ENCODE data around the gene LMO1.

LMO1 gene

DNA sequence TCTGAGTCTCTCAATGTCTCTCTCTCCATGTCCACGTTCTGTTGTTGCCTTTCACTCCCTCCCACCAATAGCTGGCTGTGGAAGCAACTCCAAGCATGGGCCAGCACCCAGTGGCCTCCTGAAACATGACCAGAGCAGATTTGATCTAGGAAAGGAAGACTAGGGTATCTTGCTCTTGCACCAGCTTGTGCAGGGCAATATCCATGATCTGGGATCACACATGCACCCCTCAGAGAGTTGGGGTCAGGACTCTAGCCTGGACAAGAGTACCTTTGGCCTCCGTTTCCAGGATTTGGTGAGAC is 60.3 kb downstream of the LMO1 start:
- no peak for DNase-seq

DNA sequence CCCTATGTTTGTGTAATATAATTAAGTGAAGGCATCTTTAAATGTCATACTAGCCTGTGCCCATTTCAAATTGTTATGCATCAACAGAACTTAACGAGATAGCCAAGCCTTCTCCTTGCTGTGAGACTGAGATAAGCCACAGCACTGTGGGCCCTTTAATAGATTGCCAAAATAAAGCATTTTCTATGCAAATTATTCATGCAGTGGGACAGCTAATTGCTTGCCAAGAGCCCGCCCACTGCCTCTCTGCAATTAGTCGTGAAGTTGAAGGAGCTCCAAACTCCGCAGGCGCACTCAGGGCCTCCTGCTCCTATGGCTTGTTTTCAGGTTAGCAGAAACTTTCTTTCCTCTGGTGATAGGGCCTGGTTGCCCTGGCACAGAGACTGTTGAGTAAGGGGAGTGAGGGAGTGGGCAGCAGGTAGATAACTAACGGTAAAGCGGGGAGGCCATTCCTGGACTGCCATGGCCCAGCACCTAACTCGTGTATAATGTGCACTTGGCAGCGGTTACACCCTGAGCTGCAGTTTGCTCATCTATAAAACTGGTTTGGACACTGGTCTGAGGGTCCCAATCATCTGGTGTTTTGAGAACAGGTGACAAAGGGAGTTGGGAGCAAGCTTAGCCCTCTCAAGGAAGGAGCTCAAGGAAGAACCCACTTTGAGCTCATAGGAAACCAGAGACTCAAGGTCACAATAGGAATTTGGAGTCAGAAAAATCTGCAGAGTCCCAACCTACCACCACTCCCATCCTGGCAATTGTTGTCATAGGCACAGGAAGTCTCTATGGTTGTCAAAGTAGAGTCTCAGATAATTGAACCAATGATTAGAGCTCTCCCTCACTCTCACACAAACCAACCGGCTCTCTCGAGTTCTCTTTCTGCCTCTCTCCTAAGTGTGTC is 60.9 kb downstream of the LMO1 start:
- DNase-seq: no peak

DNA sequence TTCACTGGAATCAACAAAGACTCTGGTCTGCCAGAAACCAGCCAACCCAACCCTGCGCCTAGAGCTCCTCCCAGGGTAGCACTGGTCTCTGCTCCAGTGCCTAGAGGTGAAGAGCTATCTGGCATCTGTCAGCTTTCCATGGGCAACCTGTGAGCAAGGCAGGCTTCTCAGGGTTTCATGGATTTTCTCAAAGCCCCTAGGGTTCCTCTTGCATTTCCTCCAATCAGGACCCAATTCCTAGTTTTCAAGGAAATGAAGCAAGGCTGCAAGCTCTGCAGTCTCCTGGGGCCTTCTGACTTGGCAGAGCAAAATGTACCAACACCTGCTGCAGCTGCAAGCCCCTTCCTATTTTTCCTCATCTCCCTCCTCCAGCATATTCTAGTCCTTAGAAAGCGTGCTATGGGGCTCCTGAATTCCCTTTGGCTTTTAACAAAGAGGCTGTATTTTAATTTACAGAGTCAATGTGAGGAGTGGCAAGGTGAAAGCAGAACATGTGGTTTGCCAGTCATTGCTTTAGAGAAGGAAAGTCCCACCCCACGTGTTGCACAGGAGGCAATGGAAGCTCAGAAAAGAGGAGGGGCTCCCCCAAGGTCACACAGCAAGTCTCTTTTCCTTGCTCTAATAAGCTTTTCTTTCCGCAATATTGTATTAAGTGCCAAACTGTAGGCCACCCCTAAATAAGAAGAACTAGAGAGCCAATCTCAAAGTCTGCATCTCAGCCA is 61.9 kb downstream of the LMO1 start:
- DNase-seq: no peak

DNA sequence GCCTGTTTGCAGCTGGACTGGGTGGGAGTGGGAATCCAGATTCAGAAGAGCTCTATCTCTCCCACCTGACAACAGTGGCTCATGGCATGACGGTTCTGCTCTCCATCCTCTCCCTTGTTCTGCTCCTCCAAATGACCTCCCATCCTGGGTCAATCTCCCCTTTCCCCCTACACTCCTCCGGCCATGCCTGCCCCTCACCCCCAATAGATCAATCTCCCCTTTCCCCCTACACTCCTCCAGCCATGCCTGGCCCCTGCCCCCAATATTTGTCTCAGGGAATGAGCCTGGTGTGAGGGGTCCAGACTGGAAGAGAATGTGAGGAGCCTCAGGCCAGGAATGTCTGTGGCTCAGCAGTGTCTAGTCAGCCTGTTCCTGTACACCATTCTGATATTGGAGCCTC is 64.0 kb downstream of the LMO1 start:
- DNase-seq: no peak

DNA sequence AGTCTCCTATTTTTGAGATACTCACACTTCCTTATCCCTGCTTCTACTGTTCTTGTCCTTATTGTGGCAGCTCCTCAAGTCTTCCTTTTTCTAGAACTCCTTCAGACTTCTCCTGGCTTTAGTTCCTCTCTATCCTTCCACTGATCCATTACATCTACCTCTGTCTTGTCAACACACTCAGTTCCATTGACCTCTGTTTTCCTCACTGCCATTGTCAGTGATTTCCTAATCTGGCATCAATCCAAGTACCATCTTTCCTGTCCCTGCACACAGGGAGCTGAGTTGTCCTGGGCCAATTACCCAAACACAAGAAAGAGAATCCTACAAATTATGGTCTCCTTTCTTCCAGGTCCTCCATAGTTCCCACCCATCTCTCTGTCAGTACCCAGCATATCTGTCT is 66.9 kb downstream of the LMO1 start:
- no peak for DNase-seq

DNA sequence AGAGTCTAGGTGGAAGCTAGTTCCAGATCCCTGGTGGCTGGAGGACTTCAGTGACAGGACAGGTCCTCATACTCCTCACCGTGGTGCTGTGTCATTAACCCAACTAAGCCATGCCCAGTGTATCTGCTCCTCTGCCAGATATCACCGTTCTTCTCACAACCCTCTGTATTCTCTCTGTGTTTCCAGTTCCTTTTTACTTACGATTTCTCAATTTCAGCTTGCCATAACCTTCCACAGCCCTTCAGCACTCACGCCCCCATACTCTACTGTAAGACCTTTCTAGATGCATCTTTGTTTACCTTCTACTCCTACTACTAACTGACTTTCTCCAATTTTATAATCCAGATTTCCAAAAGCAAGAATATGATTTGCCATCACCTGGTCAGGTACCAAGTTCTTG is 68.7 kb downstream of the LMO1 start:
- DNase-seq: no peak

DNA sequence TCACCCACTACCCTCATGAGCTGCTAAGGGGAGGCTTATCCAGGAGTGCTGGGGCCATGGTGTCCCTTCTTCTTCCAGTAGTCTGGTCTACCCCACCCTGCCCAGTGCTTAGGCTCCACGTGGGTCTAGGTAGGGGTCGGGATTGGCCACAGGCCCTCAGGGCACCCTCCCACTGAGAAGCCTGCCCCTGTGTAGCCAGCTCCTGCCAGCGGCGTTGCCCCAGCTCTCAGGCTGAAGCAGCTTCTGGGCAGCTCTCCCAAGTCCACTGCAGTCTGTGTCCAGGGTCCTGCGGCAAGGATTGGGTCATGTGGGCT is 70.8 kb downstream of the LMO1 start:
- DNase-seq: no peak

DNA sequence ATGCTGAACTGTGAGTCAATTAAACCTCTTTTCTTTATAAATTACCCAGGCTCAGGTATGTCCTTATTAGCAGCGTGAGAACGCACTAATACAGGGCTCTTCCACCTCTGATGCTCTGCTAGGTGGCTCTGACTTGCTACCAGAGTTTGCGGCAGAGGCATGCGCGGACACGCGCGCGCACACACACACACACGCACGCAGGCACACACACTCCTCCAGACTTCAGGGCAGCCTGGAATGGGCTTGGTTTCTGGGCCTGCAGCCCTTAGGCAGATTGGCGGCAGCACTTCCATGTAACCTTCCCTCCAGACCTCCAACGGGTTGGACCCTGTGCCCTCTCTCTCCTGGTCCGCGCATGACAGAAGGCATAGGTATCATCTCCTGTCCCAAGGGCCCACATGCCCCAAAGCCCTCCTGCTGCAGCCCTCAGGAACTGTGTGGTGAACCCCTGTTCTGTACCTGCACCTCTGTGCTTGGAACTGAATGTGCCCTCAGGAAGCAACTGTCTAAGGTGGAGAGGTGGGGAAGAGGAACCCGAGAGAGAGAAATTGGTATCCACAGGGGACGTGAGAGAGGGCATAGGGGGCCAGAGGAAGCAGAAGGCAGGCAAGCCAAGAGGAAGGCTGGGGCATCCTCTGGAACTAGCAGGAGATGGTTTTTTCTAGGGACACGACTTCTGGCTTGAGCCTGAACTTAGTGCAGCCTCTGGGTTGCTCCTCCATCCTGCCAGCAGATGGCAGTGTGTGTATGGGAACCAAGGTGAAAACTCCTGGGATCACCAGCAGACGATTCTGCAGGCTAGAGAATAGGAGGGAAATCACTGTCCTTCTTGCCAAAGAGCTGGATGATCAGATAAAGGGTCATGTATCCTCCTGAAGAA is 71.4 kb downstream of the LMO1 start:
- DNase-seq: peak; percentile 46 to 50

DNA sequence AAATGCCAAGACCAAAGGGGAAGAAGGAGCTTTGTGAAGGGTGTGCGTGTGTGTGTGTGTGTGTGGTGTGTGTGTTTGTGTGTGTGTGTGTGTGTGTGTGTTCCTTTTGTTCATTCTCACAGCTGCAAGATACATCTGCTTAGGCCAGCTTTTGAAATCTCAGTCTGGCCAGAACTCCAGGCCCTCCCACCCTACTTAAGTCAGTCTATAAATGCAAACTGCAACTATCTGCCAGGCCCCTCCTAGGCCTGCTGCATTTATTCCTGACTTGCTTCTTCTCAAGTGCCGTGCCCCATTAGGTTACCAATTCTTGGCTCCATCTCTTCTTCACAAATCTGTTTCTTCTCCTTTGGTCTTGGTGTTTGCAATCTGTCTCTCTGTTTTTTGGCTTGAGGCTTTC is 73.2 kb downstream of the LMO1 start:
- no peak for DNase-seq

DNA sequence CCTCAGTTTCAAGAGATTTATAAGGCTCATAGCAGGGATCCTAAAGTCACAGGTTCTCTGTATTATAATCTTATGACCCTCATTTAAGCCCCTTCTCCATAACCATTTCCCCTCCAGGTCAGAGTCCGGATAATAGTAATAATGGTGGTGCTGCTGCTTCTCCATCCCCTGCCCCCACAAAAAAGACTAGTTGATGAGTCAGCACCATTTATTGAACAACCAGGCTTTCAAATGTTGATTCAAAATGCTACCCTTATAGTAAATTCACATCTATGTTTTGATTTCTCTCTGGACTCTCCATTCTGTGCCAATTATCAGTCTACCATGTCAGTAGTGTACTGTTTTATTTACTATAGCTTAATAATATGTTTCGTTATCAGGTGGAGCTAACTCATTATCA is 77.2 kb downstream of the LMO1 start:
- DNase-seq: no peak

DNA sequence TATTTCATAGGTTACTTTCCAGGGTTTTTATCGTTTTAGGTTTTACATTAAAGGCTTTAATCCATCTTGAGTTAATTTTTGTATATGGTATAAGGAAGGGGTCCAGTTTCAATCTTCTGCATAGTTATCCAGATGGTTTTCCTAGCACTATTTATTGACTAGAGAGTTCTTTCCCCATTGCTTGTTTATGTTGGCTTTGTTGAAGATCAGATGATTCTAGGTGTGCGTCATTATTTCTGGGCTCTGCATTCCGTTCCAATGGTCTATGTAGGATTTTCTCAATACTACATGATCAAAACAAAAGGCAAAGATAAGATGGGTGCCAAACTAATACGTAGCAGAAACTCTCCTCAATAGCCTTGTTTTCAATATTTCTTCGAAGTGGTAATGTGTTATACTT is 80.6 kb downstream of the LMO1 start:
- no peak for DNase-seq

DNA sequence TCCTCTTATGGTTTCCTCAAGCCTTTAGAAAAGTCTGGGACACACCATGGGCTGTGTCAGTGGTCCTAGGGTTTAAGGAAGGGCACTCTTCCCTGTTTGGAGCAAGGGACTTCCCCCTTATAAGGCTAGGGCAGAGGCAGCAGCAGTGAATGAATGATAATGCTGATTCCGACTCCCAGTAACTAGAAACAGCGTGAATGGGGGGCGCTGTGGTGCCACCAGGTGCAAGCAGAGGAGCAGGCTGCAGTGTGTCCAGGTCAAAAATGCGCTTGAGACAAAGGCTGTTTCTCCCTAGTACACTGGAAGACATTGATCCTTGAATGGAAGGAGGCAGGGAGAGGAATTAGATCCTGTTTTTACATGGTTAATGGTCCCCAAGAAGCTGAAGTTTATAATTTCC is 83.2 kb downstream of the LMO1 start:
- DNase-seq: no peak

DNA sequence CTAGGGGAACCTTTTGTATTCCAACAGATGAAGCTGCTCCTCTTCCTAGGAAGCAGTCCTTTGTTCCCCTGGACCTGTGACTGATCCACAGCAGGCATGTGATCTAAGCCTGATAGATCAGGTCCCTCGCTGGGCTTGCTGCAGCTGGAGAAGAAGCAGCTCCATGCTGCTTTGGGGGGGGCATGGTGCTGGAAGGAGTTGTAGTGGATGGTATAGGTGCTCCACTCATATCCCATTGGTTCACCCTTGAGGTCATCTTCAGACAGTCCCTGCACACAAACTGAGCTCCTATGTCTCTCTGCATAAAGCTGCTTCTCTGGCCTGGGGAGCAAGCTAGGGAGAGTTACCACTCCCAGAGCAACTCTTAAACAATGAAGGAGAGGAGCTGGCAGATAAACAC is 85.4 kb downstream of the LMO1 start:
- DNase-seq: no peak

DNA sequence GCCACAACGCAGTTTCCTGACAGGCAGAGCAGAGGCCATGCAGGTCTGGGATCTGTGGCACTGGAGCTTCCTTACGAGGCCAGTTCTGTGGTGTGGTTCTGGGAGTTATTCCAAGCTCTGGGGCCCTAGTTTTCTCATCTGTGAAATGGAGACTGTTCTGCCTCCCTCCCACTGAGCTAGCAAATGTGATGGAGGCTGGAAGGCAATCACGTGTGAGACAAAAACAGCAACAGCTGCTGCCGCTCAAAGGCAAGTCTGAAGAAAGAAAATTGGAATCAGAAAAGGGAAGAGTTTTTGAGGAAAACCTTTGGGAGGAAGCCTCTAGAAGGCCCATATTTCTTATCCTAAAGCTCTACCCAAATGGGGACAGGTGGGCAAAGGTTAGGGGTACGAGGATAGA is 86.5 kb downstream of the LMO1 start:
- no peak for DNase-seq
